ENCODE measurements around the gene FOXP1. TPM values are rescaled to one million over a fixed set of nuclear protein-coding genes. Genes with fewer than 3 reads are reported as not detected.

The FOXP1 gene
- total and polyA plus RNA-seq, 2 of the 13 experiments (the other 11 are each of a cell fraction or from before 2014, with no cell fraction given) = 40.4 to 59.0 TPM

DNA sequence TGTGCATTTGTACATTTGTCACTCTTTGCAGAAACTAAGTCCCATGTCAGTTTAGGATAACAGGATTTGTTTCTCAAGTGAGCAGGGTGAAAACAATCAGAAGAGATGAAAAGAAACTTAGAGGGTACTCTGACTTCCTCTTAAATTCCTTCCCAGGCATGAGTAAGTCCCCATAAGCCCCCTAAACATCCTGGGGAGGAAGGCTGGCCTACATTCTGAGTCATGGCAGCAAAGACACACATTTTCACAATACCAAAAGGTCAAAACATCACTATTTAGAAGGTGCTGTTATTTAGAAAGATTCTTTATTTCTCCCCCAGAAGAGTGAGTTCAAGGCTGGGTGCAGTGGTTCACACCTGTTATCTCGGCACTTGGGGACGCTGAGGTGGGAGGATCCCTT, 7.6 kb upstream of the FOXP1 start:
- Histone ChIP-seq H3K4me2 (ENCODE audit: low read depth, low read length) (no peak overlapping the region), H3K4me1 (ENCODE audit: insufficient read depth, low read length) (peaks cover 4% of the 10 kb centered on the region; the same call in 1 of the 2 replicates), H3K9ac (ENCODE audit: insufficient read depth, low read depth, low read length) (no peak overlapping the region), H2AFZ (ENCODE audit: low read length) (no peak overlapping the region), H3K9me3 (ENCODE audit: low read length) (peaks cover 2% of the 10 kb centered on the region; the same call in 1 of the 2 replicates), H3K36me3 (replicated peaks in 1 of 2; ENCODE audit: control insufficient read depth in 1 of 2, insufficient read depth in 2 of 2, low read length in 2 of 2) (no peaks in the 10 kb centered on the region), H3K27me3 (ENCODE audit: control insufficient read depth in 1 of 2, insufficient read depth in 2 of 2, low read length in 2 of 2) (peaks cover 0 to 8% of the 10 kb centered on the region in 2 experiments; a peak in 2 of 5 replicates), H3K27ac (ENCODE audit: extremely low read length, insufficient read depth, low read length) (no peak overlapping the region), H4K20me1 (ENCODE audit: insufficient read depth, low read length) (no peaks in the 10 kb centered on the region), H3K79me2 (ENCODE audit: insufficient read depth, low read length) (no peaks in the 10 kb centered on the region), H3K4me3 (replicated peaks in 1 of 3; ENCODE audit: insufficient read depth in 1 of 3, low read depth in 2 of 3, low read length in 3 of 3) (no peak overlapping the region)
- no peak for ATAC-seq
- BruUV-seq (replicated peaks) = no TSS peak
- DNase-seq (ENCODE audit: low spot score) = no peak
- in situ Hi-C loops (cut with HindIII; ENCODE audit: extremely low pct_ligation_motif_present, low pct_unique_long_range_greater_than_20kb) = loop anchor here (10.0 kb wide), 1 partner anchor 586 kb away; no protein-coding TSS in a partner anchor
- intact Hi-C loops (cut with micrococcal nuclease; ENCODE audit: unreplicated experiment) = no loop called here
- no peak for TF ChIP-seq CEBPB (IDR thresholded peaks at IDR 0.05; ENCODE audit: borderline replicate concordance, low read depth, low read length)
- no peak for TF ChIP-seq ZNF720 (CRISPR knock-in tag; IDR thresholded peaks at IDR 0.05)
- TF ChIP-seq ZNF251 (CRISPR knock-in tag; IDR thresholded peaks at IDR 0.05) = no peak
- TF ChIP-seq ZNF160 (CRISPR knock-in tag; IDR thresholded peaks at IDR 0.05) = no peak
- TF ChIP-seq ZNF660 (CRISPR knock-in tag; IDR thresholded peaks at IDR 0.05; ENCODE audit: borderline replicate concordance, low read depth) = no peak
- TF ChIP-seq, protein P1, sequence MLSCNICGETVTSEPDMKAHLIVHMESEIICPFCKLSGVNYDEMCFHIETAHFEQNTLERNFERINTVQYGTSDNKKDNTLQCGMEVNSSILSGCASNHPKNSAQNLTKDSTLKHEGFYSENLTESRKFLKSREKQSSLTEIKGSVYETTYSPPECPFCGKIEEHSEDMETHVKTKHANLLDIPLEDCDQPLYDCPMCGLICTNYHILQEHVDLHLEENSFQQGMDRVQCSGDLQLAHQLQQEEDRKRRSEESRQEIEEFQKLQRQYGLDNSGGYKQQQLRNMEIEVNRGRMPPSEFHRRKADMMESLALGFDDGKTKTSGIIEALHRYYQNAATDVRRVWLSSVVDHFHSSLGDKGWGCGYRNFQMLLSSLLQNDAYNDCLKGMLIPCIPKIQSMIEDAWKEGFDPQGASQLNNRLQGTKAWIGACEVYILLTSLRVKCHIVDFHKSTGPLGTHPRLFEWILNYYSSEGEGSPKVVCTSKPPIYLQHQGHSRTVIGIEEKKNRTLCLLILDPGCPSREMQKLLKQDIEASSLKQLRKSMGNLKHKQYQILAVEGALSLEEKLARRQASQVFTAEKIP (CRISPR knock-in tag; IDR thresholded peaks at IDR 0.05; ENCODE audit: borderline replicate concordance) = no peak
- TF ChIP-seq, protein P2, sequence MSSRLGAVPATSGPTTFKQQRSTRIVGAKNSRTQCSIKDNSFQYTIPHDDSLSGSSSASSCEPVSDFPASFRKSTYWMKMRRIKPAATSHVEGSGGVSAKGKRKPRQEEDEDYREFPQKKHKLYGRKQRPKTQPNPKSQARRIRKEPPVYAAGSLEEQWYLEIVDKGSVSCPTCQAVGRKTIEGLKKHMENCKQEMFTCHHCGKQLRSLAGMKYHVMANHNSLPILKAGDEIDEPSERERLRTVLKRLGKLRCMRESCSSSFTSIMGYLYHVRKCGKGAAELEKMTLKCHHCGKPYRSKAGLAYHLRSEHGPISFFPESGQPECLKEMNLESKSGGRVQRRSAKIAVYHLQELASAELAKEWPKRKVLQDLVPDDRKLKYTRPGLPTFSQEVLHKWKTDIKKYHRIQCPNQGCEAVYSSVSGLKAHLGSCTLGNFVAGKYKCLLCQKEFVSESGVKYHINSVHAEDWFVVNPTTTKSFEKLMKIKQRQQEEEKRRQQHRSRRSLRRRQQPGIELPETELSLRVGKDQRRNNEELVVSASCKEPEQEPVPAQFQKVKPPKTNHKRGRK (CRISPR knock-in tag; IDR thresholded peaks at IDR 0.05) = no peak
- TF ChIP-seq RARA (CRISPR knock-in tag; IDR thresholded peaks at IDR 0.05) = no peak
- no peak for TF ChIP-seq NFYB (CRISPR knock-in tag; IDR thresholded peaks at IDR 0.05)
- no peak for TF ChIP-seq ZNF460 (CRISPR knock-in tag; IDR thresholded peaks at IDR 0.05; ENCODE audit: borderline replicate concordance)
- no peak for TF ChIP-seq STAT5B (CRISPR knock-in tag; IDR thresholded peaks at IDR 0.05)
- TF ChIP-seq ZNF558 (CRISPR knock-in tag; IDR thresholded peaks at IDR 0.05; ENCODE audit: borderline replicate concordance) = no peak
- TF ChIP-seq RARG (CRISPR knock-in tag; IDR thresholded peaks at IDR 0.05; ENCODE audit: low read depth) = no peak
- POLR2A ChIA-PET = no interaction called here
- CTCF ChIA-PET (ENCODE audit: low intra/inter-chr PET ratio, low total read pairs) = no interaction called here
- no peak for FAIRE-seq
- WGBS (ENCODE audit: low lambda C conversion rate) = 62% methylated on average over 2 of the region's 2 CpGs
